Osteoblast (primary cell): Measurements from ENCODE around the gene CD99L2. TPM values are rescaled to one million over a fixed set of nuclear protein-coding genes. Genes with fewer than 3 reads are reported as not detected.

Experiments
- DNase-seq: peaks from one replicate; pipeline ENCODE4 v3.0.0; 2011; ENCODE audit warnings: low spot score, mixed read lengths; ENCODE audit not compliant: insufficient read length; ENCODE audit errors: missing footprints
- H2AFZ ChIP-seq: 2 replicates; pipeline ENCODE4 v1.6.0; 2011; ENCODE audit warnings: mild to moderate bottlenecking, low read length
- H3K27ac ChIP-seq: 2 replicates; pipeline ENCODE4 v1.5.1; 2011; ENCODE audit warnings: mild to moderate bottlenecking, low read depth, low read length, moderate library complexity
- H3K27me3 ChIP-seq: 2 replicates; pipeline ENCODE4 v1.6.0; 2012; ENCODE audit warnings: mild to moderate bottlenecking, control low read depth, inconsistent platforms, low read length, moderate library complexity; ENCODE audit not compliant: insufficient read depth
- H3K36me3 ChIP-seq: 2 replicates; pipeline ENCODE4 v1.5.1; 2011; ENCODE audit warnings: mild to moderate bottlenecking, low read length, control low read depth, moderate library complexity; ENCODE audit not compliant: insufficient read depth
- H3K4me1 ChIP-seq: 2 replicates; pipeline ENCODE4 v1.5.1; 2011; ENCODE audit warnings: mild to moderate bottlenecking, low read length, control low read depth, moderate library complexity; ENCODE audit not compliant: insufficient read depth
- H3K4me2 ChIP-seq: 2 replicates; pipeline ENCODE4 v1.6.0; 2011; ENCODE audit warnings: mild to moderate bottlenecking, low read length; ENCODE audit not compliant: insufficient read depth
- H3K4me3 ChIP-seq: fragments of 200-600 bp; sonication (generic); 3 replicates; pipeline ENCODE4 v1.5.1; 2012; ENCODE audit warnings: mild to moderate bottlenecking, low read length, inconsistent platforms; ENCODE audit not compliant: insufficient read depth
- H3K79me2 ChIP-seq: 2 replicates; pipeline ENCODE4 v1.6.0; 2012; ENCODE audit warnings: mild to moderate bottlenecking, low read length, control low read depth, inconsistent platforms; ENCODE audit not compliant: insufficient read depth
- H3K9me3 ChIP-seq: 2 replicates; pipeline ENCODE4 v1.5.1; 2011; ENCODE audit warnings: low read depth, low read length, control low read depth
- H4K20me1 ChIP-seq: 2 replicates; pipeline ENCODE4 v1.6.0; 2012; ENCODE audit warnings: mild to moderate bottlenecking, low read length, control low read depth; ENCODE audit not compliant: insufficient read depth
- total RNA-seq: library from RNA; depleted of rRNA; stranded (reverse); fragments of >200 nt; gene quantifications from 2 replicates; pipeline ENCODE4 v1.2.3, GENCODE V29; 2012
- TF ChIP-seq, protein P1 (sequence below): IDR thresholded peaks from 2 replicates; pipeline ENCODE4 v1.5.1; 2011; ENCODE audit warnings: mild to moderate bottlenecking, low read depth, low read length, moderate library complexity; ENCODE audit errors: extremely low read depth

Gene CD99L2
- total RNA-seq, 1 donor: 85.0 TPM

DNA sequence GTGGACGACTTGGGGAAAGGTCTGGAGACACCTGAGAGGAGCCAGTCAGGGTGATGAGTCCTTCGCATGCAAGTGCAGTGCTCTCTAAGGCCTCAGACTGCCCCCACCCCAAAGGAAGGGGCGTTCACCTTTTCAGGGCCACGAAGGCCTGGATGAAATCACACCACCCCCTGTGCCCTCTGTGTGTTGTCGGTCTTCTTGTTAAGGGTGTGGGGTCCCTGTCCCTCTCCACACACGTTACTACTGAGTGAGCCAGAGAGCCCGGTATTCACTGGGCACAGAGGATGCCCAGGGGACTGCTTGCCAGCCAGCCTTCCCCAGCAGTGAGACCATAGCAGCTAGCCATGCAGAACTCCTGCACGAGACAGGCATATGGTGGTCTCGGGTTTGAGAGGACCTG is 133.2 kb downstream of the CD99L2 start:
- Histone ChIP-seq H4K20me1 (no peaks in the 10 kb centered on the region), H3K36me3 (no peaks in the 10 kb centered on the region), H3K4me2 (no peak overlapping the region), H3K27ac (no peak overlapping the region), H3K79me2 (no peaks in the 10 kb centered on the region), H3K4me1 (peaks cover 10% of the 10 kb centered on the region), H2AFZ (no peak overlapping the region), H3K27me3 (no peaks in the 10 kb centered on the region), H3K4me3 (no peak overlapping the region), H3K9me3 (no peaks in the 10 kb centered on the region)
- TF ChIP-seq, protein P1, sequence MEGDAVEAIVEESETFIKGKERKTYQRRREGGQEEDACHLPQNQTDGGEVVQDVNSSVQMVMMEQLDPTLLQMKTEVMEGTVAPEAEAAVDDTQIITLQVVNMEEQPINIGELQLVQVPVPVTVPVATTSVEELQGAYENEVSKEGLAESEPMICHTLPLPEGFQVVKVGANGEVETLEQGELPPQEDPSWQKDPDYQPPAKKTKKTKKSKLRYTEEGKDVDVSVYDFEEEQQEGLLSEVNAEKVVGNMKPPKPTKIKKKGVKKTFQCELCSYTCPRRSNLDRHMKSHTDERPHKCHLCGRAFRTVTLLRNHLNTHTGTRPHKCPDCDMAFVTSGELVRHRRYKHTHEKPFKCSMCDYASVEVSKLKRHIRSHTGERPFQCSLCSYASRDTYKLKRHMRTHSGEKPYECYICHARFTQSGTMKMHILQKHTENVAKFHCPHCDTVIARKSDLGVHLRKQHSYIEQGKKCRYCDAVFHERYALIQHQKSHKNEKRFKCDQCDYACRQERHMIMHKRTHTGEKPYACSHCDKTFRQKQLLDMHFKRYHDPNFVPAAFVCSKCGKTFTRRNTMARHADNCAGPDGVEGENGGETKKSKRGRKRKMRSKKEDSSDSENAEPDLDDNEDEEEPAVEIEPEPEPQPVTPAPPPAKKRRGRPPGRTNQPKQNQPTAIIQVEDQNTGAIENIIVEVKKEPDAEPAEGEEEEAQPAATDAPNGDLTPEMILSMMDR: no peak
- DNase-seq: peak; percentile 67

DNA sequence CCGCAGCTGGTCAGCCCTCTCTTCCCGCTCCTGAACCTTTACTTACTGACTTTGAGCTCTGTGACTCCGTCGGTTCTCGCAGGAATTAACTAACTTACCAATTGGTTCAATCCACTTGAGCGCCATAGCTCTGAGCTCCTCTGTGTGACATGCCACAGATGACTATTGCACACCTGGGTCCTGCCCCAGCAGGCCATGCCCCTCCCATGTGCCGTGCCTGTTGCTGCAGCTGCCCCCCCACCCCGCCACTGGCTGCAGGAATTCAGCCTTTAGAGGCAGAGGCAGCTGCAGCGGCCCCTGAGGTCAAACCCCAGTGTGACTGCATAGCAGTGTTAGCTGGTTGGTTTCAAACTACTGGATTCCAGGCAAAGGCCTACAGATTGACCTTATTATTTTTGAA is 134.7 kb downstream of the CD99L2 start:
- TF ChIP-seq, protein P1: no peak
- Histone ChIP-seq H3K36me3 (no peaks in the 10 kb centered on the region), H3K79me2 (no peaks in the 10 kb centered on the region), H3K9me3 (no peaks in the 10 kb centered on the region), H4K20me1 (no peaks in the 10 kb centered on the region), H3K27ac (no peak overlapping the region), H3K27me3 (no peaks in the 10 kb centered on the region), H3K4me2 (no peak overlapping the region), H2AFZ (no peak overlapping the region), H3K4me3 (no peak overlapping the region), H3K4me1 (peaks cover 10% of the 10 kb centered on the region)
- peak; percentile 48 for DNase-seq

DNA sequence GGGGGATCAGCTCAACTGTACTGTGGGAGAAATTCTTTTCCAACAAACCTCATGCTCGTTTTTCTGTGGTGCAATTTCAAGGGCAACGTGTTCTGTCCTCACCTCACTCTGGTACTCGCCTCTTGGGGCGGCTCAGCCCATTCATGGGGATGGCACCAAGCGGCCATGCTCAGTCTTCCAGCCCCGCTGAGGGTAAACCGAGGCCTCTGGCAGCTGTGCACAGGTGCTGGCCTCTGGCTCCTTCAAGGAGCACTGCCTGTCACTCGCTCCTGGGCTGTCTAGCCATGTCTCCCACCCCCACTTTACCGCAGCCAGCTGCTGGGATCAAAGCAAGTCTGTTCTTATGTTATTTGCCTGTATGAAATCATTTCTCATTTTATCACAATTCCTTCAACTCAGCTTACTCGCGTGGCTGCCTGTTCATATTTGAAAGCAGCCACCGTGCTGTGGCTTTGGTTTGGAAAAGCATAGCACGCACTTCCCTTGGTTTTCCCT is 135.1 kb downstream of the CD99L2 start:
- peak; percentile 11 for DNase-seq
- Histone ChIP-seq H4K20me1 (no peaks in the 10 kb centered on the region), H2AFZ (no peak overlapping the region), H3K27ac (no peak overlapping the region), H3K4me2 (no peak overlapping the region), H3K36me3 (no peaks in the 10 kb centered on the region), H3K79me2 (no peaks in the 10 kb centered on the region), H3K4me3 (no peak overlapping the region), H3K4me1 (peaks cover 10% of the 10 kb centered on the region), H3K9me3 (no peaks in the 10 kb centered on the region), H3K27me3 (no peaks in the 10 kb centered on the region)
- TF ChIP-seq, protein P1: no peak

DNA sequence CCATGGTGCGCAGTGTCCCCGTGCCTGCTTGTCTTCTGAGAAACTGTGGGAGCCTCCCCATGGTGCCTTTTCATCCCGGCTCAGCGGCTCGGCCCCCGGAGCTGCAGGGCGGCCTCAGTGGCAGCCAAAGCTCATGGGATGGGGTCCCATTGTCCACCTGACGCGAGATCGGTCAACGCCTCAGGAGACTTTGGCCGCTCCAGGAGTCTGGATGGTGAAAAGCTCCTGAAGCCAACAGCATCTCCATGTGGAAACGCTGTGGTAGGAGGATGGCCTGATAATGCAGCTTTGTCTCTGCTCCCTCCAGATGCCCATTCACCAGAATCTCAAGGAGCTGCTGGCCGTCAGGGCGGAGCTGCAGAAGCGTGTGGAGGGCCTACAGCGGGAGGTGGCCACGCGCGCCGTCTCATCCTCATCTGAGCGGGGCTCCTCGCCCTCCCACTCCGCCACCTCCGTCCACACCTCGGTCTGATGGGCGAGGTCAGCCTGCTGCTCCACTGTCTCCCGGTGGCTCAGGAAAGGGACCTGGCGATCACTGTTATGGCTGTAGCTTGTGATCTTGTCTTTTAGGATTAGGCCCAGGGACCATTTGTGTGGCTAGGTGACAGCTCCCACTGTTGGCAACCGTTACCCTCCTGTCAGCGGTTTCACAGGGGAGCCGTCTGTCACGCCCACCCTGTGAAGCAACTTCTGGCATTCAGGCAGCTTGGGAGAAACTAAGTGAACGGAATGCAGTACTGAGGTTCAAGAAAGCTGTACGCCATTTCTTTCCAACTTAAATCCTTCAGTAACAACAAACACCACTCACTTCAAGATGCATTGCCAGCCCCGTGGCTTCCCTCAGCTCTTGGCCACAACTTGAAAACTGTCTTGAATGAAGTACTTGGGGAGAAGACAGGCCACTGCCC is 136.0 kb downstream of the CD99L2 start:
- Histone ChIP-seq H3K4me2 (no peak overlapping the region), H3K36me3 (no peaks in the 10 kb centered on the region), H3K4me1 (peaks cover 4% of the 10 kb centered on the region), H2AFZ (no peak overlapping the region), H4K20me1 (no peaks in the 10 kb centered on the region), H3K27ac (no peak overlapping the region), H3K9me3 (no peaks in the 10 kb centered on the region), H3K4me3 (no peak overlapping the region), H3K79me2 (no peaks in the 10 kb centered on the region), H3K27me3 (no peaks in the 10 kb centered on the region)
- DNase-seq: peak; percentile 73
- TF ChIP-seq, protein P1: no peak
